Sigmoid colon (tissue), 3 donors: ENCODE results near the gene EEF1E1.

Experiments used
- CTCF ChIP-seq, 4 experiments: fragments of 450-650 bp in 3 of 4; fragments of 200-600 bp in 1 of 4; IDR thresholded peaks; one replicate each; pipeline ENCODE4 v1.5.1; 2016 to 2019; ENCODE audit warnings: antibody characterized with exemption in 4 of 4, mild to moderate bottlenecking in 3 of 4, moderate library complexity in 2 of 4
- POLR2A ChIP-seq, 2 donors: fragments of 450-650 bp; IDR thresholded peaks; one replicate each; pipeline ENCODE4 v1.6.1; 2016; ENCODE audit warnings: antibody characterized with exemption in 2 of 2, mild to moderate bottlenecking in 2 of 2, moderate library complexity in 2 of 2

- TF ChIP-seq CTCF (IDR thresholded peaks at IDR 0.05), result no peak
- no peak for TF ChIP-seq POLR2A (IDR thresholded peaks at IDR 0.05)
These were observed 21.8 kb downstream of the EEF1E1 start for GRCh38 chr6:8080362-8081151.
